Peyer's patch (tissue), 4 donors: ENCODE data around the gene KCNE4. TPM values are rescaled to one million over a fixed set of nuclear protein-coding genes. Genes with fewer than 3 reads are reported as not detected.

Source experiments
- DNase-seq, 3 donors: peaks; one replicate each; pipeline ENCODE4 v3.0.0-alpha.2; 2017 to 2019
- H3K27ac ChIP-seq, 4 donors: fragments of 200-600 bp; sonication (generic); one replicate each; pipeline ENCODE4 v1.5.1; 2016 to 2019
- H3K27me3 ChIP-seq, 2 donors: fragments of 200-600 bp; sonication (generic); one replicate each; pipeline ENCODE4 v1.5.1; 2019
- H3K36me3 ChIP-seq, 3 donors: fragments of 200-600 bp; sonication (generic); one replicate each; pipeline ENCODE4 v1.5.1; 2016 to 2019
- H3K4me1 ChIP-seq, 4 donors: fragments of 200-600 bp; sonication (generic); one replicate each; pipeline ENCODE4 v1.5.1; 2016 to 2019
- H3K4me3 ChIP-seq, 4 donors: fragments of 200-600 bp; sonication (generic); 1 replicate in 3 of 4; 2 replicates in 1 of 4; pipeline ENCODE4 v1.5.1; 2016 to 2019; ENCODE audit warnings: mild to moderate bottlenecking in 1 of 4
- H3K9me3 ChIP-seq, 4 donors: fragments of 200-600 bp; sonication (generic); one replicate each; pipeline ENCODE4 v1.5.1; 2016 to 2019; ENCODE audit warnings: mild to moderate bottlenecking in 1 of 4
- POLR2A ChIP-seq, 2 donors: fragments of 450-650 bp; IDR thresholded peaks; one replicate each; pipeline ENCODE4 v1.5.1; 2017; ENCODE audit warnings: antibody characterized with exemption in 2 of 2, mild to moderate bottlenecking in 2 of 2, moderate library complexity in 2 of 2
- total RNA-seq, 4 donors: library from RNA; depleted of rRNA; stranded (reverse); fragments of >200 nt; gene quantifications; one replicate each; pipeline ENCODE4 v1.1.0, GENCODE V29; 2016
- TF ChIP-seq, protein P1 (sequence below), 6 experiments: fragments of 450-650 bp in 4 of 6; fragments of 200-600 bp in 2 of 6; sonication (generic) in 1 of 6; IDR thresholded peaks; one replicate each; pipeline ENCODE4 v1.5.1; 2017 to 2019; ENCODE audit warnings: antibody characterized with exemption in 6 of 6, mild to moderate bottlenecking in 3 of 6, moderate library complexity in 1 of 6

Gene KCNE4
- total RNA-seq, 4 donors from 2014 or later: 0.35 to 2.5 (median 0.79) TPM

DNA sequence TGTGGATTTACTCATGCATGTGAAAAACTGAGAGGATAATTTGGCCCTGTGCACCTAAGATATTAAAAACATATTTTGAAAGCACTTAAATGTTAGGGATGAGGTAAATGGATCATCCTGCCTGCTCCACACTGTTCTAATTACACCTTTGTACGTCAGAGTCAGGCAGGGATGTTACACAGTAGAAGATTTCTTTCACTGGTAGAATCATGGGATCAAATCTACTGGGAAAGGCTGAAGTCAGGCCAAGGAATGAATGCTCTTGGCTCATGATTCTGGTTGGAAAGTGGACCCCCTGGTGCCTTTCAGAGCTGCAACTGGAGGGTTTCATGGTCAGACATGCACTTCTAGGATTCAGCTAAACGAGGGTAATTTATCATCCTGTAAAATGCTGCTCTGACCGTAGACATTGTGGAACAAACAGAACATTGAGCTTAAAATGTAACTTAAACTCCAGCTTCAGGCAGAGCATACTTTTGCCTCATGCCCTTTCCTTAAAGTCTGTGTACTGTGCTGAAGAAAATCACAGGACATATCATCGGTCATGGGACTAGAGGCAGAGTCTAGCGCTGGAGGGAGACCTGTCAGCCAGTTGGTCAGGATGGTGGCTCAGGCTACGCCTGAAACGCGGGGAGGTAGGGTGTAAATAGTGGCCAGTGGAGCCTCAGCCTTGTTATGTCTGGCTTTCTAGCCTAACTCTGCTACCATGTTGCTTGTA is 4.9 kb downstream of the KCNE4 start:
- Histone ChIP-seq H3K4me1 (no peaks in the 10 kb centered on the region), H3K36me3 (no peaks in the 10 kb centered on the region), H3K4me3 (no peak overlapping the region), H3K27ac (peak overlapping the region in 2 of 4 donors; percentile 15 to 76), H3K9me3 (no peaks in the 10 kb centered on the region), H3K27me3 (no peaks in the 10 kb centered on the region)
- TF ChIP-seq, protein P1, sequence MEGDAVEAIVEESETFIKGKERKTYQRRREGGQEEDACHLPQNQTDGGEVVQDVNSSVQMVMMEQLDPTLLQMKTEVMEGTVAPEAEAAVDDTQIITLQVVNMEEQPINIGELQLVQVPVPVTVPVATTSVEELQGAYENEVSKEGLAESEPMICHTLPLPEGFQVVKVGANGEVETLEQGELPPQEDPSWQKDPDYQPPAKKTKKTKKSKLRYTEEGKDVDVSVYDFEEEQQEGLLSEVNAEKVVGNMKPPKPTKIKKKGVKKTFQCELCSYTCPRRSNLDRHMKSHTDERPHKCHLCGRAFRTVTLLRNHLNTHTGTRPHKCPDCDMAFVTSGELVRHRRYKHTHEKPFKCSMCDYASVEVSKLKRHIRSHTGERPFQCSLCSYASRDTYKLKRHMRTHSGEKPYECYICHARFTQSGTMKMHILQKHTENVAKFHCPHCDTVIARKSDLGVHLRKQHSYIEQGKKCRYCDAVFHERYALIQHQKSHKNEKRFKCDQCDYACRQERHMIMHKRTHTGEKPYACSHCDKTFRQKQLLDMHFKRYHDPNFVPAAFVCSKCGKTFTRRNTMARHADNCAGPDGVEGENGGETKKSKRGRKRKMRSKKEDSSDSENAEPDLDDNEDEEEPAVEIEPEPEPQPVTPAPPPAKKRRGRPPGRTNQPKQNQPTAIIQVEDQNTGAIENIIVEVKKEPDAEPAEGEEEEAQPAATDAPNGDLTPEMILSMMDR (IDR thresholded peaks at IDR 0.05): no peak
- TF ChIP-seq POLR2A (IDR thresholded peaks at IDR 0.05): no peak
- no peak for DNase-seq

DNA sequence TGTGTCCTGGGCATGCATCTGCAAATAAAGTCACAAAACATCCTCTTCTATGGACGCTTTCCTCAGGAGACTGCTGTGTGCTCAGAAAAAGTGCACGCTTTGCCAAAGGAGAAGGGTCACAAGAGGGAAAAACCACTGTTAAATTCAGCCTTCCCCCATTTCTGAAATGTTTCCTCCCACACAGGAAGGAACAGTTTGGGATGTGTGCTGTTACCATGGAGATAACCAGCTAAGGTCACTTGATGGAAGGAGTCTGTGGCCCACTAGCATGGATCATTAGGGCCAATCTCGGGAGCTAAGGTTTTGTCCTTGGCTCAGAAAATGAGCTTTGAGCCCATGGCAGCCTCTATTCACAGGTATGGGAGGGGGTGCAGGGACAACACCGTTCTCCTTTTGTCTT is 5.6 kb downstream of the KCNE4 start:
- no peaks in the 10 kb centered on the region for H3K9me3 ChIP-seq
- TF ChIP-seq, protein P1 (IDR thresholded peaks at IDR 0.05): no peak
- TF ChIP-seq POLR2A (IDR thresholded peaks at IDR 0.05): no peak
- peak overlapping the region in 1 of 4 donors; percentile 76 for H3K27ac ChIP-seq
- H3K27me3 ChIP-seq: no peaks in the 10 kb centered on the region
- no peak for DNase-seq
- no peaks in the 10 kb centered on the region for H3K36me3 ChIP-seq
- H3K4me3 ChIP-seq: no peak overlapping the region
- H3K4me1 ChIP-seq: no peaks in the 10 kb centered on the region

DNA sequence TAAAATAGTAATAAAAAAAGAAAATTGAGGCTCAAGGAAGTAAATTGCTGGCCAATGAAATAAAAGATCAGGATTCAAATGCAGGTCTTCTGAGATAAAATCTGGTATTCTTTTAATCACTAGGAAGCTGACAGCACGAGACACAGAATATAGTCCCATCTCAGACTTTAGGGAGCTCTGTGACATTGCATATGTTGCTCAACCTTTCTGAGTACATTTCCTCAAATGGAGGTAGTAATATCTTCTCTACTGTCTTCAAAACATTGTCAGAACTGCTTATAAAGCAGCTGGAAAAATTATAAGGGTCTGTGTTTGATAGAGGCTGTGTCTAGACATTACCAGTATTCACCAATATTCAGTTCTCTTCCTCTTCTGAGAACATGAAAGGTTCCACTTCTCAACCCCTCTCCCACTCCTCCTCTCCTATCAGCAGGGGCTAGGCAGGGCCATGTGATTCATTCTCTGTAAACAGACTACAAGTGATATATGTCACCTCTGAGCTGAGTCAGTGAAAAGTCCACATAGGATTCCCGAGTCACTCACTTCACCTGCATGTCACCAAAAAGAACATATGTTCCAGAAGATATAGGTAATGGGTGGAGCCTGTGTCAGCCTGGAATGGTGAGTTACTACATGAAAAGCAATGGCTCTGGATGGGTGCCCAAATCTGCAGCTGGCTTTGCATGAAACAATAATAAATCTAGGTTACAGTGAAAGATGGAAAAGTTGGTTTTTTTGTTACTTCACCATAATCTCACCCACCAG is 7.1 kb downstream of the KCNE4 start:
- H3K27ac ChIP-seq: no peak overlapping the region
- no peaks in the 10 kb centered on the region for H3K4me1 ChIP-seq
- H3K4me3 ChIP-seq: no peak overlapping the region
- no peaks in the 10 kb centered on the region for H3K27me3 ChIP-seq
- no peaks in the 10 kb centered on the region for H3K9me3 ChIP-seq
- H3K36me3 ChIP-seq: no peaks in the 10 kb centered on the region
- TF ChIP-seq POLR2A (IDR thresholded peaks at IDR 0.05): no peak
- TF ChIP-seq, protein P1 (IDR thresholded peaks at IDR 0.05): no peak
- no peak for DNase-seq

DNA sequence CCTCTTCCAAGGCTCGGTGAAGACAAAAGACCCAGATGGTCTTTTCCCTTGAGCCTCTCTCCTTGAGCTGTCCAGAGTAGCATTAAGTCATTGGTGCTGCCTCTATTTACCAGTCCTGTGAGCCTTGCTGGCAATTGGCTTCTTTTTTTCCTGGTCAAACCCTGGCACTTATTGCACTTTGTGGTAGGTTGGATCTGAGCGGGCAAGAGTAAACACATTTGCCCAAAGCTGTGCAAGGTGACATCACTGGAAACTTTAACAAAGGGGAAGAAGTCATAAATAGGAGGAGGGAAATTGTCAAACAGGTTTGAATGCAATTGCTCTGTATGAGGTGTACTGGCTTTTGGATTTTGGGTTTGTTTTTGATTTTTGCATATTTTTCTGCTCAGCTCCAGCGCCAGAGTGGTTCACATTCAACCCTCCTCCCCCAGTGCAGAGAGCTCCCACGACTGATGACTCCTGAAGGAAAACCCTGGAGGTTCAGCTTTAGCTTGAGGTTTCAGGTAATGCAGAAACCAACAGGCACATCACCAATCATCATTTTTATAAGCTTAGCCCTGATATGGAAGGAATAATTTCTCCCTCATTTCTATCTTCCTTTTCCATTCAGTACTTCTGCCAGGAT is 8.3 kb downstream of the KCNE4 start:
- no peak overlapping the region for H3K4me3 ChIP-seq
- H3K27me3 ChIP-seq: no peaks in the 10 kb centered on the region
- no peaks in the 10 kb centered on the region for H3K36me3 ChIP-seq
- no peaks in the 10 kb centered on the region for H3K4me1 ChIP-seq
- no peak for DNase-seq
- no peak for TF ChIP-seq POLR2A (IDR thresholded peaks at IDR 0.05)
- TF ChIP-seq, protein P1 (IDR thresholded peaks at IDR 0.05): no peak
- no peaks in the 10 kb centered on the region for H3K9me3 ChIP-seq
- no peak overlapping the region for H3K27ac ChIP-seq

DNA sequence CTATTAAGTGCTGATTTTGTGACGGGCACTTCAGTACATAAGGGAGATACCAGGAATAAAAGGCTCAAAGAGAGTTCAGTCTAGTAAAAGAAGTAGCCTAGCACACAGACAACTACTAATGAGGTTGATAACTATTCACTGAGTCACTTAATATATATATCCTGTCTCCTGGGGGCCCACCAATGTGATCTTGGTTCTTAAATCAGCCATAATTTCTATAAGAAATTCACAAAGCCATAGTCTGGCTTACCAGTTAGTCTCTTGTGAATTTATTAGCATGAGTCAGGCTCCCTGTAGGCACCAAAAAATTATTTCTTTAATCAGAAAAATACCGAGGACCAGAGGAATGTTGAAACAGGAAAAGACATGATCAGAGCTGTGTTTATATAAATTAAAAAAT is 10.4 kb downstream of the KCNE4 start:
- Histone ChIP-seq H3K36me3 (no peaks in the 10 kb centered on the region), H3K27ac (no peak overlapping the region), H3K4me1 (no peaks in the 10 kb centered on the region), H3K9me3 (no peaks in the 10 kb centered on the region), H3K27me3 (no peaks in the 10 kb centered on the region), H3K4me3 (no peak overlapping the region)
- no peak for DNase-seq
- TF ChIP-seq, protein P1 (IDR thresholded peaks at IDR 0.05): no peak
- no peak for TF ChIP-seq POLR2A (IDR thresholded peaks at IDR 0.05)
